Uterus (tissue), 4 donors: Measurements from ENCODE around the gene MRPL18. TPM values are rescaled to one million over a fixed set of nuclear protein-coding genes. Genes with fewer than 3 reads are reported as not detected.

ENCODE experiments used
- DNase-seq, 2 donors: peaks; one replicate each; pipeline ENCODE4 v3.0.0-alpha.2; 2019 to 2020
- H3K27ac ChIP-seq, 2 donors: fragments of 200-600 bp; sonication (generic); 1 replicate in 1 of 2; 2 replicates in 1 of 2; pipeline ENCODE4 v1.5.1; 2016 to 2018
- H3K27me3 ChIP-seq, 2 donors: fragments of 200-600 bp; sonication (generic); one replicate each; pipeline ENCODE4 v1.5.1; 2018 to 2019; ENCODE audit warnings: control low read depth in 1 of 2
- H3K36me3 ChIP-seq, 2 donors: fragments of 200-600 bp; sonication (generic); one replicate each; pipeline ENCODE4 v1.5.1; 2019; ENCODE audit warnings: control low read depth in 1 of 2
- H3K4me1 ChIP-seq, 2 donors: fragments of 200-600 bp; sonication (generic); one replicate each; pipeline ENCODE4 v1.5.1; 2018 to 2019; ENCODE audit warnings: control low read depth in 1 of 2
- H3K4me3 ChIP-seq, 2 donors: fragments of 200-600 bp; sonication (generic); 1 replicate in 1 of 2; 2 replicates in 1 of 2; pipeline ENCODE4 v1.5.1; 2018 to 2019; ENCODE audit warnings: mild to moderate bottlenecking in 1 of 2
- H3K9me3 ChIP-seq, 2 donors: fragments of 200-600 bp; sonication (generic); one replicate each; pipeline ENCODE4 v1.5.1; 2019; ENCODE audit warnings: control low read depth in 1 of 2
- POLR2A ChIP-seq, 2 donors: fragments of 450-650 bp; IDR thresholded peaks; one replicate each; pipeline ENCODE4 v1.6.1; 2016; ENCODE audit warnings: antibody characterized with exemption in 2 of 2, mild to moderate bottlenecking in 1 of 2, moderate library complexity in 1 of 2
- intact Hi-C: fragments of 100-400 bp; cut with DNase I; formaldehyde crosslinking; loops from one replicate; pipeline ENCODE4 v1.15.1; 2023; ENCODE audit warnings: low total_unique reads
- small RNA-seq: library from RNA; depleted of rRNA; stranded (forward); fragments of <200 nt; gene quantifications from one replicate; pipeline ENCODE3, GENCODE V24; 2016
- total RNA-seq, 4 donors: library from RNA; depleted of rRNA in 3 of 4; stranded (reverse); fragments of >200 nt in 3 of 4; gene quantifications; one replicate each; pipeline versions ENCODE4 v1.1.0 to v1.2.4, GENCODE V29; 2014 to 2023
- TF ChIP-seq, protein P1 (sequence below), 4 experiments: fragments of 200-600 bp in 2 of 4; fragments of 450-650 bp in 2 of 4; sonication (generic) in 2 of 4; IDR thresholded peaks; one replicate each; pipeline ENCODE4 v1.5.1; 2016 to 2019; ENCODE audit warnings: antibody characterized with exemption in 4 of 4, mild to moderate bottlenecking in 2 of 4, moderate library complexity in 1 of 4
- donor health status: DM: yes; HTN: yes; CAD: no.

MRPL18 gene
- total RNA-seq, 4 donors from 2014 or later = 23.5 to 66.0 (median 46.8) TPM

DNA sequence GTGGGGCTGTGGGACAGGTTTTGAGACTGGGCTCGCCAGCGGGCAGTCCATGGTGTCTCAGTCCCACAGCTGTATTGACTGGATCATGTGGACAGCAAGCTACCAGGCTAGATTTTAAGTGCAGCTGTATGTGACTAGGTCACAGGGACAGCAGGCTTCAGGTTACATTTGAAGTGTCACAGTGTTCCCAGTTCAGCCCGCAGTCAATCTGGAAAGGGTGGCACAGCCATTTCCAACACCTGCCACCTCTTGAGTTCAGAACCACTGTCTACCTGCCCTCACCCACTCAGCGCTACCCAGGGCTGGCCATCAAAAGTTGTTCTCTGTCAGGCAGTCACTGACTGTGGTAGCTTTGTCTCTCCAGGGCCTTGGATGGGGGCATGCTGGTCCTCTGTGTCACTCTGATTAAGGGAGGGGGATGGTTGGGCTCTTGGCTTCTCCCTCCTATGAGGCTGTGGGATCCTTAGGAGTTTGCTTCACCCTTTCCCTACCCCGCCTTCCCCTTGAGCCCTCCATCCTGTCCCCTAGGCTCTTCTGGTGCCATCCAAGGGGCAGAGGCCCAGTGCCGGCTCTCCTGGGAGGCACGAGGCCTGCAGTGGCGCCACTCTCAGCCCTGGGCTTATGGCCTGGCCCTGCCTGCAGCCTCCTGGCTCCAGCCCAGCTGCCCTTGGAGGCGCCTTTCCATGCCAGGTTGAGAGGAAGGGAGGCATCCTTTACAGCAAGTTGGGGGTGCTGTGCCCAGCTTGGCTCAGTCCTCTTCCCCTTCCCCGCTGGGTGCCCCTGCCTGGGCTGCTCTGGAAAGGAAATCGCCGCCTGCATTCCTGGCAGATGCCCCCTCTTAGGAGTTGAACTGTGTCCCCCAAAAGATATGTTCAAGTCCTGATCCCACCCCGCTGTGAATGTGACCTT lies 54.7 kb downstream of the MRPL18 start:
- no peaks in the 10 kb centered on the region for H3K9me3 ChIP-seq
- intact Hi-C loops = no loop called here
- no peak for DNase-seq
- no peaks in the 10 kb centered on the region for H3K36me3 ChIP-seq
- H3K4me3 ChIP-seq = no peak overlapping the region
- no peak for TF ChIP-seq POLR2A (IDR thresholded peaks at IDR 0.05)
- TF ChIP-seq, protein P1, sequence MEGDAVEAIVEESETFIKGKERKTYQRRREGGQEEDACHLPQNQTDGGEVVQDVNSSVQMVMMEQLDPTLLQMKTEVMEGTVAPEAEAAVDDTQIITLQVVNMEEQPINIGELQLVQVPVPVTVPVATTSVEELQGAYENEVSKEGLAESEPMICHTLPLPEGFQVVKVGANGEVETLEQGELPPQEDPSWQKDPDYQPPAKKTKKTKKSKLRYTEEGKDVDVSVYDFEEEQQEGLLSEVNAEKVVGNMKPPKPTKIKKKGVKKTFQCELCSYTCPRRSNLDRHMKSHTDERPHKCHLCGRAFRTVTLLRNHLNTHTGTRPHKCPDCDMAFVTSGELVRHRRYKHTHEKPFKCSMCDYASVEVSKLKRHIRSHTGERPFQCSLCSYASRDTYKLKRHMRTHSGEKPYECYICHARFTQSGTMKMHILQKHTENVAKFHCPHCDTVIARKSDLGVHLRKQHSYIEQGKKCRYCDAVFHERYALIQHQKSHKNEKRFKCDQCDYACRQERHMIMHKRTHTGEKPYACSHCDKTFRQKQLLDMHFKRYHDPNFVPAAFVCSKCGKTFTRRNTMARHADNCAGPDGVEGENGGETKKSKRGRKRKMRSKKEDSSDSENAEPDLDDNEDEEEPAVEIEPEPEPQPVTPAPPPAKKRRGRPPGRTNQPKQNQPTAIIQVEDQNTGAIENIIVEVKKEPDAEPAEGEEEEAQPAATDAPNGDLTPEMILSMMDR (IDR thresholded peaks at IDR 0.05) = no peak
- no peaks in the 10 kb centered on the region for H3K27me3 ChIP-seq
- H3K4me1 ChIP-seq = no peaks in the 10 kb centered on the region
- H3K27ac ChIP-seq = no peak overlapping the region

Small RNA genes within 50 kb of the gene (small RNA-seq; reads per million reads assigned to genes)
- gene SNORA20 (93.2 reads per million, percentile 94 among the genes with 10 or more reads in this experiment), gene SNORA29 (not detected)

Other genes starting within 250 kb of the MRPL18 start
- 100 to 1,000 TPM in 3 of 4 donors, 10 to 100 TPM in 1; 34.1 to 305 (median 208) TPM for gene SOD2, start 97.2 kb upstream of the MRPL18 start, total RNA-seq
- 100 to 1,000 TPM in 2 of 4 donors, 10 to 100 TPM in 2; 33.3 to 139 (median 95.9) TPM for gene WTAP, start 63.0 kb upstream of the MRPL18 start, total RNA-seq
- 10 to 100 TPM in 2 of 4 donors, 1 to 10 TPM in 2; 5.6 to 19.6 (median 11.2) TPM for gene ACAT2, start 28.4 kb upstream of the MRPL18 start, total RNA-seq
- gene TCP1, start 865 bp upstream of the MRPL18 start, total RNA-seq = 100 to 1,000 TPM; 109 to 241 (median 170) TPM
- under 1 TPM in 1 of 4 donors, not detected in 3; 0.69 TPM for gene PNLDC1, start 9.8 kb downstream of the MRPL18 start, total RNA-seq
- gene MAS1, start 100.5 kb downstream of the MRPL18 start, total RNA-seq = under 1 TPM; under 0.01 to 0.58 (median 0.43) TPM
- 10 to 100 TPM; 36.5 to 91.7 (median 61.7) TPM for gene IGF2R, start 178.6 kb downstream of the MRPL18 start, total RNA-seq